GM21423 (cell line): ENCODE measurements around the gene PATJ.
"Not testable (repeated sequence)": the region's sequence is repeated elsewhere in the genome, so short reads cannot be mapped to it uniquely, and the experiment has no call there.

ENCODE experiments used
- ATAC-seq: cut with Tn5 transposase; IDR thresholded peaks from one replicate; pipeline ENCODE4 v1.9.1; 2021; ENCODE audit warnings: mild to moderate bottlenecking, moderate library complexity; ENCODE audit not compliant: unreplicated experiment

The PATJ gene, protein sequence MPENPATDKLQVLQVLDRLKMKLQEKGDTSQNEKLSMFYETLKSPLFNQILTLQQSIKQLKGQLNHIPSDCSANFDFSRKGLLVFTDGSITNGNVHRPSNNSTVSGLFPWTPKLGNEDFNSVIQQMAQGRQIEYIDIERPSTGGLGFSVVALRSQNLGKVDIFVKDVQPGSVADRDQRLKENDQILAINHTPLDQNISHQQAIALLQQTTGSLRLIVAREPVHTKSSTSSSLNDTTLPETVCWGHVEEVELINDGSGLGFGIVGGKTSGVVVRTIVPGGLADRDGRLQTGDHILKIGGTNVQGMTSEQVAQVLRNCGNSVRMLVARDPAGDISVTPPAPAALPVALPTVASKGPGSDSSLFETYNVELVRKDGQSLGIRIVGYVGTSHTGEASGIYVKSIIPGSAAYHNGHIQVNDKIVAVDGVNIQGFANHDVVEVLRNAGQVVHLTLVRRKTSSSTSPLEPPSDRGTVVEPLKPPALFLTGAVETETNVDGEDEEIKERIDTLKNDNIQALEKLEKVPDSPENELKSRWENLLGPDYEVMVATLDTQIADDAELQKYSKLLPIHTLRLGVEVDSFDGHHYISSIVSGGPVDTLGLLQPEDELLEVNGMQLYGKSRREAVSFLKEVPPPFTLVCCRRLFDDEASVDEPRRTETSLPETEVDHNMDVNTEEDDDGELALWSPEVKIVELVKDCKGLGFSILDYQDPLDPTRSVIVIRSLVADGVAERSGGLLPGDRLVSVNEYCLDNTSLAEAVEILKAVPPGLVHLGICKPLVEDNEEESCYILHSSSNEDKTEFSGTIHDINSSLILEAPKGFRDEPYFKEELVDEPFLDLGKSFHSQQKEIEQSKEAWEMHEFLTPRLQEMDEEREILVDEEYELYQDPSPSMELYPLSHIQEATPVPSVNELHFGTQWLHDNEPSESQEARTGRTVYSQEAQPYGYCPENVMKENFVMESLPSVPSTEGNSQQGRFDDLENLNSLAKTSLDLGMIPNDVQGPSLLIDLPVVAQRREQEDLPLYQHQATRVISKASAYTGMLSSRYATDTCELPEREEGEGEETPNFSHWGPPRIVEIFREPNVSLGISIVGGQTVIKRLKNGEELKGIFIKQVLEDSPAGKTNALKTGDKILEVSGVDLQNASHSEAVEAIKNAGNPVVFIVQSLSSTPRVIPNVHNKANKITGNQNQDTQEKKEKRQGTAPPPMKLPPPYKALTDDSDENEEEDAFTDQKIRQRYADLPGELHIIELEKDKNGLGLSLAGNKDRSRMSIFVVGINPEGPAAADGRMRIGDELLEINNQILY (N-terminal part only)

DNA sequence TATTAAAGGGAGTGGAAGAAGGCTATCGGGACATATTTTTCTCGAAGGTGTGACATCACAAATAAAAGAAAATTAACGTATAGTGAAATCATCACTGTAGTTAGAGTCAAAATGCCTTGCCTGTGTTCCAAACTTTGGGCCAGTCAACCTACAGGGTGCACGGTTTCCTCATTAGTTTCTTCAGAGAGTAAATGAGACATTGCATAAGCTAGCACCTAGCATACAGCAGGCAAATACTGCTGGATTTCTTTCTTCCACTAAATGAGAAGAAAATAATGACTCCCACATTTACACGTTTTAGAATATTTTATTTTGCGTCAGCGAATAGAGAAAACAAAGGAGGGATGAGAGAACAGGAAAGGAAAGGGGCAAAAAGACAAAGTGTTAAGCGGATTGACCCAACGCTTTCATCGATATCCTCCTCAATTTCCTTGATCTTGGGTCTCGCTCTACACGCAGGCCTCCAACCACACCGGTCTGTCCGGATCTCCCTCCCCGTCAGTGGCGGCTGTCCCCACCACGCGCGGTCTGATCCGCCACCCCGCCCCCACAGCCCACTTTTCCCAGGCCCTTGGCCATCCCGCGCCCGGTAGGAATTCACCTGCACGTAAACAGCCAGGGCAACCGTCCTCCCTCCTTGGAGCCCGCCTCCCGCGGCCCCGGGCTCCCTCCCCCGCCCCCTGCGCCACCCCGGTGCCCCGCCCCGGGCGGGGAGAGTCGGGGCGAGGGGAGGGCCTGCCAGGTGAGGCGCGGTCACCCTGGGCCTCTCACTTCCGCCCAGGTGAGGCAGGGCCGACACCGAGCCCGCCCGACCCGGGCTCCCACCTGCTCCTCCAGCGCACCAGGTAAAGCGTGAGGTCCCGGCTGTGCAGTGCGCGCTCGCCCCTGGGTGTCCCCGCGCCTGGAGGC, at the start of gene PATJ:
Gene PATJ, plus strand, starts transcription at position 770 of the 909 bp plus-strand sequence. CDS start 20,413 bp downstream, outside the sequence.
- ATAC-seq, result peak; percentile 81

- ATAC-seq, result no peak
Measured at GRCh38 chr1:61699911-61700851, 42.1 kb upstream of the PATJ start.

DNA sequence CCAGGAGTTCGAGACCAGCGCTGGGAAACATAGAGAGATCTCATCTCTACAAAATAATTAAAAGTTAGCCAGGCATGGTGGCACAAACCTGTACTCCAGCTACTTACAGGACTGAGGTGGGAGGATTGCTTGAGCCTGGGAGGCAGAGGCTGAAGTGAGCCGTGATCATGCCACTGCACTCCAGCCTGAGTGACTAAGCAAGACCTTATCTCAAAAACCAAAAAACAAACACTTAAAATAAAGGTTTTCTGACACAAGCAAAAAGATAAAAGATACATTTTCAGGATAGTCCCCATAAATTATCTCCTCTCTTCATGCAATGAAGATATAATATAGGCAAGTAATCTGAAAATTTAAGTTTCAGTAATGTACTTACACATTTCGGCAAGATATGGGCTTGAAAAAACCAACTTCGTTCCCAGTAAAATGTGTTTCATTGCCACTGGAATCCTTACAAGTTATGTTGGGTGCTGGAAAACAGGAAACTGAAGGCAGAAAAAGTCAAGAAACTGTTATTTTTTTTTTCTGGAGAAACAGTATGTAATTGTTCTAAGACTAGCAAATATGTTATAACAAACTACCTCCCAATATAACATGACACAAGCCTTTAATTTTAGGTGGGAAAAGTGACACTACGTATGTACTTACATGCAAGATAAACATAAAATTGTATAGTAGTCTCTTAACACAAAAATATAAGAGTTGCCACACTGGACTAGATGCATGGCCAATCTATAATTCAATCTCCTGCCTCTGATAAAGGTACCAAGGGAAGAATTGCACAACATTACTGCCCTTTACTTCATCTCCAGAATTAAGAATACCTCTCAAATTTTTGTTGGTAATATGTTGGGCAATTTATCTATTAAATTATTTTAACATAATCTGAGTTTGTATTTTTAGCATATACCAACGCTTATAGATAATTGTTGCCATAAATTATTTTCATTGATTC, 33.0 kb upstream of the PATJ start:
- ATAC-seq, result no peak

DNA sequence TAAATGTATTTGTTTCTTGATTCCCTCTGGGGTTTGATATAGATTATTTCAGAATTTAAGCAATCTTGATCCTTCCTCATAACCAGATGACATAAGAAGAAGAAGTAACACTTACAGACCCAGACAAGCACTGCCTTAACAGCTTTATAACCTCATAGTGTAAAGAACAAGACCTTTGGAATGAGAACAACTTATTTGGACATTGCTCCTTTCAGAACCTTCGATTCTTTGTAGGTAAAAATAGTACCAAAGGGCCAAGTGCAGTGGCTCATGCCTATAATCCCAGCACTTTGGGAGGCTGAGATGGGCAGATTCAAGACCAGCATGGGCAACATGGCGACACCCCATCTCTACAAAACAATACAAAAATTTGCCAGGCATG, 32.4 kb upstream of the PATJ start:
- ATAC-seq, result no peak

- not testable (repeated sequence) for ATAC-seq
Measured at GRCh38 chr1:61711257-61711656, 31.0 kb upstream of the PATJ start.

- ATAC-seq, result no peak
Measured at GRCh38 chr1:61711969-61712368, 30.3 kb upstream of the PATJ start.

- not testable (repeated sequence) for ATAC-seq
Measured at GRCh38 chr1:61718996-61719663, 23.1 kb upstream of the PATJ start.

GRCh38 chr1:61724506-61724812, 17.8 kb upstream of the PATJ start:
- ATAC-seq, result no peak

DNA sequence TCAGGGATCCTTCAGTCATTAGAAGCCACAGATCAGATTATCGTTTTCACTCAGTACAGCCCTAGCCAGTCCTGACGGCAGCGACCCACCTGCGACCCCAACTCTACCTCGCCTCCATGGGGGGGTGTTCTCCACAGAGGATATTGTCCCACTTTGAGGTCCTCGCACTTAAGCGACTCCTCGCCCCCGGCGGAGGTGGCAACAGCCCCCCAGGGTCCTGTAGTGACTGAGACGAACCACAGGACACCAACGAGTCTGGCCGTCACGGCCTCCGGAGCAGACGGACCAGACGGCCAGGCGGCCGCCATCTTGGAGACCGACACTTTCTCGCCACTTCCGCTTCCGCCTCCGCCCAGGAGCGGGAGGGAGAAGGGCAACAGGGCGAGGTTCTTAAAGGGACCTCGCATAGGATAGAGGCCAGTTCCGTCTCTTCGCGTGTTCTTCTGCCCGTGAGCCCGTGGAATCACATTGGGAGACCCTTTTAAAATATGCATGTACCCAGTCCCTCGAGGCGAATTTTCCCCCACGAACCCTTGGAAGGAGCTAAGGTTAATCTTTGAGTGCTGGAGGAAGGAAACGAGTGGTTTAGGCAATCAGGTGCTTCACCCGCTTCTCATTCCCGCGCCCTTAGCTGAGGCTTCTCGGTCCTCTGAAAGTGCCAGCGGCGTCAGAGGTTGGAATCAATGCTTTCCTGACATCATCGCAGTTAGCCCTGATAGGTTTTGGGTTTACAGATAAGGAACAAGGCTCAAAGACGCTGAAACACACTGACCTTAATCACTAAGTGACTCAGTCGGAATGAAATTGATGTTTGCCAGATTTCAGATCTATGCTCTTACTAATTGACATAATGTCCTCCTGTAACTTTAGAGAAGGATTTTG, 17.2 kb upstream of the PATJ start, which contains the start of gene TM2D1:
Gene TM2D1, minus strand, starts transcription at position 329 of the 882 bp plus-strand sequence. Its CDS starts 21 bp downstream, at position 308.
- peak; percentile 99 for ATAC-seq

GRCh38 chr1:61727544-61727943, 14.7 kb upstream of the PATJ start:
- no peak for ATAC-seq

DNA sequence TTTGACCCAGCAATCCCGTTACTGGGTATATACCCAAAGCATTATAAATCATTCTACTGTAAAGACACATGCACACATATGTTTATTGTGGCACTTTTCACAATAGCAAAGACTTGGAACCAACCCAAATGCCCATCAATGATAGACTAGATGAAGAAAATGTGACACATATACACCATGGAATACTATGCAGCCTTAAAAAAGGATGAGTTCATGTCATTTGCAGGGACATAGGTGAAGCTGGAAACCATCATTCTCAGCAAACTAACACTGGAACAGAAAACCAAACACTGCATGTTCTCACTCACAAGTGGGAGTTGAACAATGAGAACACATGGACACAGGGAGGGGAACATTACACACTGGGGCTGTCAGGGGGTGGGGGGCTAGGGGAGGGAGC, 11.6 kb upstream of the PATJ start:
- ATAC-seq, result not testable (repeated sequence)

GRCh38 chr1:61732726-61733125, 9.6 kb upstream of the PATJ start:
- ATAC-seq, result no peak

DNA sequence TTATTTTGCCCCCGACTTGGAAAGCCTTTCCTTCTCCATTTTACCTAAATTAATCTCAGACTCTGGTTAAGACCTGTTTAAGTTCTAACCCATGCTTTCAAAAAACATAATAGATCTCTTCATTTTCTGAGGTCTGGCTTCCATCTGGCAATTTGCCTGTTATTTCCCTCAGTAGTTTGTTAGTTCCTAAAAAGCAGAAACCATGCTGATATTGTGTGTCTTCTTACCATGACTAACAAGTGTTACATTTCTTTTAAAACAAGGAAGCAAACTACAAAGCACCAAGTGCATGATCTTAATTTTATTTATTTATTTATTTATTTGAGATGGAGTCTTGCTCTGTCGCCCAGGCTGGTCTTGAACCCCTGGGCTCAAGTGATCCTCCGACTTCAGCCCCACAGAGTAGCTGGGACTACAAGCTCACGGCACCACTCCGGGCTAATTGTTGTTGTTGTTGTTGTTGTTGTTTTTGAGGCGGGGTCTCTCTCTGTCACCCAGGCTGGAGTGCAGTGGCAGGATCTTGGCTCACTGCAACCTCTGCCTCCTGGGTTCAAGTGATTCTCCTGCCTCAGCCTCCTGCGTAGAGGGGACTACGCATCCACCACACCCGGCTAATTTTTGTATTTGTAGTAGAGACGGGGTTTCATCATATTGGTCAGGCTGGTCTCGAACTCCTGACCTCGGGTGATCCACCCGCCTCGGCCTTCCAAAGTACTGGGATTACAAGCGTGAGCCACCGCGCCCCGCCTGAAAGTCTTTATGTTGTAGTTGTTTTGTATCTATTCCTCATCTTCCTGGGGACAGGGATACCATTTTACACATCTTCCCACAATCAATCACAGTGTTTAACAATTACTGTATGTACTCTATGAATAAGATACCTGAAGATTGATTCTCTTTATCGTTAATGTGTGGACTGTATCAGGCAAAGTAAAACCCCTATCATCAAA, 1.3 kb upstream of the PATJ start:
- ATAC-seq, result no peak

DNA sequence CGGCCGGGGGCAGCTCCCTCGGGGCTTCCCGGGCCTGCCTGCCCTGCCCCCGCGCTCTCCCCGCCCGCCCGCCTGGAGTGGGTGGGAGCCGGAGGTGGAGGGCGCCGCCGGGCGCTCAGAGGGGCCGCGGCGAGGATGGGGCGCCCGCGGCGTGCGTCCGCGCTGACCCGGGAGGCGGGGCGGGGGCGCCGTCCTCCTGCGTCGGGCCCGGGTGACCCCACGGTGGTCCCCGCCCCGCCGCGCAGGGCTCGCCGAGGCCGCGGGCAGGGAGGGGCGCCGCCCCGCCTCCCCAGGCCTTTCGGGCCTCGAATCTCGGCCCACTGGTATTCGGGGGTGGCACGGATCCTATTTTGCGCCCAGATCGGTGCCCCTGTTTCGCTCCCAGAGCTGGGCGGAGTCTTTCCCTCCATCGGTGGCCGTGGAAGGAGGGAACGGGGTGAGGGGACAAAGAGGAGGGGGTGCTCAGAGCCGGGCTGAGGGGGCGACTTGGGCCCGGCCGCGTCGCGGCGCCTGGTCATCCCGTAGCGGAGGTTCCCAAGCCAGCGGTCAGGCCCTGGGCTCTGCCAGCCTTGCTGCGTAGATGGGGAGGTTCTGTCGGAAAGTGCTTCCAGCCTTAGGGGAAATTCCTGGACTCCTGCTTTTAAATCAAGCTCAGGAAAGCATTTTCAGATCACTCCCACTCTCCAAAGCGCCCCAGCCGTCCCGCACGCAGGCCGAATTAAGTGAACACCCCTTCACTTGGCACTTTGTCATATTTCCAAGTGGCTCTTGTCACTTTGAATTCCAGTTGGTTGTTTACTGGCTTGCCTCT, 545 bp downstream of the PATJ start:
- peak; percentile 65 for ATAC-seq

DNA sequence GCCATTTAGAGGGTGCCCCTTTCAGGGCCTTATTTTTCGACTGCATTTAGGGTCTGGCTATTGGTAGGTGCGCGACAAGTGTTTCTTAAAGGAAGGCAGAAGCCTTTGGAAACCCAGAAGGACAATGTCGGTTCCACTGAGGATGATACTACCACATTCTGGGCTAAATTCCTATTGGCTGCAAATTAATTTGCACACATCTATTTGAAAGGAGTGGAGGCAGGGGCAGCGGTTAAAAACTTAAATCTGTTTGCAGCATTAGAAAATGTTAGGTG, 1.1 kb downstream of the PATJ start:
- ATAC-seq, result no peak
